HG02973 (cell line): ENCODE measurements around the gene PHKB.
"Not testable (repeated sequence)": the region's sequence is repeated elsewhere in the genome, so short reads cannot be mapped to it uniquely, and the experiment has no call there.

Experiments
- ATAC-seq: cut with Tn5 transposase; IDR thresholded peaks from one replicate; pipeline ENCODE4 v1.9.1; 2021; ENCODE audit warnings: moderate library complexity; ENCODE audit not compliant: unreplicated experiment

Gene PHKB

DNA sequence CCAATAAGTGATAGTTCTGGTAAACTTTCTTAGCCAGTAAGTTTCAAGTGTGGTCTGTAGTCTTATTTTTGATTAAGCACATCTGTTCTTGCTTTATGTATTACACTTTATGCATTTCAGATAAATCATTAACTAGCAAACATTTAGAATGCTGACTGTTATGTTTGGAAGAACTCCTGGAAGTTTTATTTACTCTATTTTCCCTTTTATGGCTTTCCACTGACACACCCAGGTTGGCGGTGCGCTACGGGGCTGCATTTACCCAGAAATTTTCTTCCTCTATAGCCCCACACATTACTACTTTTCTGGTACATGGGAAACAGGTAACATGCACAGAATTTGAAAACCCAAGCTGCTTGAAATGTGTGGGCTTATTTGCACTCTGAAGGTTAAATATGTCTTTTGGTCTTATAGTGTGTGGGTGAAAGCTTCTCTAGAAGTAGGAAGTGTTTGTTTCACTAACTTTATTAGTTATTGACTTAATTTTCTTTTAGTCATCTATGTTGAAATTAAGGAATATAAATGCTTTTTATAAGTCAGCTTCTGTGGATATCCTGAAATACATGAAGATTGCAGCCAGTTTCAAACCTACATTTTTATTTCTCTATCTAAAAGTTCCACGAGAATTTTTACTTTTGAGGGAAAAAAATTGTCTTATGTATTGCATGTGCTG, 203.7 kb downstream of the PHKB start:
- no peak for ATAC-seq

DNA sequence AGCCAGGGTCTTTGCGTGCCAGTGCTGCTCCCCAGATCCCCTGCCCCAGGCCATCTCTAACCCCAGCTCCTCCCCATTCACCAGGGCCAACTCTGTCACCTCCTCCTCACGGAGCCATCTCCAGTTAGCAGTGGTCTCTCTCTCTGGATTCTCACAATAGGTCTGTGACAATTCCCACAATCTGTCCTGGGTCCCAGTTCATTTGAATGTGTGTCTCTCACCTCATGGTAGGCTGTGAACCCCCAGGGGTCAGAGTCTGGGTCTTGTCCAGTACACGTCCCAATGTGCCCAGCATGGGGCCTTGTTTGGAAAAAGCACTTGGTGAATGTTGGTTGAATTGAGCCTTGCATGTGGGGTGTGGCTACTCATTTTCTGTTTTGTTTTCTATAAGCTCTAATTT, 205.3 kb downstream of the PHKB start:
- ATAC-seq: no peak

DNA sequence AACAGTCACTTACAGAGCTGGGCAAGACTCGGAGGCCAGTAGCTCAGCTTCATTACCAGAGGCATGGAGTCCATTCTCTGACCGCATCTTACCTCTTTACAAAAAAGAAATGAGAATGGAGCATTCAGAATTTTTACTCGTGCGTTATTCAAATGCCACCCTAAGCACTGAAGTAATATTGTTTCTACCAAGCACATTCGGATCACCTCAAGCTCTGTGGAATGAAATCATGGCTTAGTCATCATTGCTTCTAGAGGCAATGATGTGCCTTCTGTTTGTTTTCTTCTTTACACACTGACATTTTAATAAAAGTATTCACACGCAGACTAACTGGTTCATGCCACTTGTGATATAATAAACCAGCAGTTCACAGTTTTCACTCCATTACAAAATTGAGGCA, 206.8 kb downstream of the PHKB start:
- ATAC-seq: no peak

DNA sequence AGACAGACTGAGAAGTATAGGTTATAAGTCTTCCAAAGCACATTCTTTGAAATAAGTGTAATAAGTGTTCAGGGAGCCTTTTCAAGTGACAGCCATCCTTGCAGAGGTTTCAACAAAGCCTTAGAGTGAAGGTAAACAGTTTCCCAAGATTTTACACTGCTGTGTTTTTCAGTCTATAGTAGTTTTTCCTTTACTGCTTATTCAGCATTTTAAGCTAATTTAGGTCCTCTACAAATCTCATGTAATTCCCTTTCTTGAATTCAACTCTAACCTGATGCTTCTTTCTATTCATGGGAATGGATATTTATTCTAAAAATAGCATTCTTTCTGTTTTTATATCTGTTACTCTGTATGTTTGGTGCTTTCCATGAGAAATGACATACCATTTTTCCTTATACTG, 211.3 kb downstream of the PHKB start:
- ATAC-seq: no peak

- no peak for ATAC-seq
These were observed 215.6 kb downstream of the PHKB start for GRCh38 chr16:47676635-47677177.

GRCh38 chr16:47681571-47681970, 220.4 kb downstream of the PHKB start:
- not testable (repeated sequence) for ATAC-seq

GRCh38 chr16:47687694-47688093, 226.6 kb downstream of the PHKB start:
- no peak for ATAC-seq

- no peak for ATAC-seq
These were observed 232.1 kb downstream of the PHKB start for GRCh38 chr16:47693226-47693625.

GRCh38 chr16:47694543-47694942, 233.4 kb downstream of the PHKB start:
- ATAC-seq: no peak

- no peak for ATAC-seq
These were observed 234.6 kb downstream of the PHKB start for GRCh38 chr16:47695756-47696155.

DNA sequence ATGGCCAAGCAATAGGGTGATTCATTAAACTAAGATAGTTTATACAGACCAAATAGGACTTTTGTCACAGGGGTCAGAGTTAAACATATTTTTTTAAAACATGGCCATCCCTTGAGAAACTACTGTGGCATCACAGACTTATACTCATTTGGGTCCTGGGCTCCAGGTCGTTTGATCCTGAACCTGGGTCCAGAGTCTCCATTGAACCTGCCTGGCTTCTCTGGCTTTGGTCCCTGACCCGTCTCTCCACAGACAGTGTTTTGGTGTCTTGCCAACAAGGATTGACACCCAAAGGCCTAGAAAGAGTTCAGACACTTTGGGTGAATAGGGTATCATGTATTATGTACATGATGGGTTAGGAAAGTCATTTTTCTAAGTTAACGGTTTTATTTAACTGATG, 236.7 kb downstream of the PHKB start:
- no peak for ATAC-seq

DNA sequence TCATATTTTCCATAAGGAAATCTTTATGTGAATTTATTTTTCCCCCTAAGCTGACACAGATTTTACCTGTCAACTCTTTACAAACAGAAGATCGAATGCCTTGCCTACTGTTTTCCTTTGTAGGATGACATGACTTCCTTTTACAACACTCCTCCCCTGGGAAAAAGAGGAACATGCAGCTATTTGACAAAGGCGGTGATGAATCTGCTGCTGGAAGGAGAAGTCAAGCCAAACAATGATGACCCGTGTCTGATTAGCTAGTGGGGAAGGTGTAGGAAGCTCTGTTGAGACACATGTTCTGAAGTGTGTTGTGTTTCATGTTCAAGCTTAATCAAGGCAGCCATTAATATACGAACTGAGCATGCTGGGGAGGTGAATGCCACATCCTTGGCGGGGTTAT, 238.0 kb downstream of the PHKB start:
- ATAC-seq: no peak

- no peak for ATAC-seq
These were observed 239.9 kb downstream of the PHKB start for GRCh38 chr16:47700857-47701587.

DNA sequence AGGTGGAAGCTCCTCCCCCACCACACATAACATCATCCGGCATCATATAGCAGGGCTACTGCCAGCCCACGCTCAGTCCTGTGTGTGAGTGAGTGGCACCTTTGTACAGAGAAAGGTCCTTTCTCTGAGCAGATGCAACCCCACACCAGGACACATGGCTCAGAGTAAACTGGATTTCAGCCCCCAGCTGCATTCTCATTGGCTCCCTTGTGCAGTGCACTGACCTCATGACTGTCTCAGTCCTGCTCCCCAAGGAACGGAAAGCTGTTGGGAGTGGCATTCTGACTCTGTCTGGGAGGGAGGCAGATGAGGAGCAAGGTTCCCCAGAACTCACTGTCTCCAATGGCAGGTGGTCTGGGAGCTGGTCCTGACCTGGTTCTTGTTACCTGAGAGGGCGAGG, 244.1 kb downstream of the PHKB start:
- ATAC-seq: no peak

DNA sequence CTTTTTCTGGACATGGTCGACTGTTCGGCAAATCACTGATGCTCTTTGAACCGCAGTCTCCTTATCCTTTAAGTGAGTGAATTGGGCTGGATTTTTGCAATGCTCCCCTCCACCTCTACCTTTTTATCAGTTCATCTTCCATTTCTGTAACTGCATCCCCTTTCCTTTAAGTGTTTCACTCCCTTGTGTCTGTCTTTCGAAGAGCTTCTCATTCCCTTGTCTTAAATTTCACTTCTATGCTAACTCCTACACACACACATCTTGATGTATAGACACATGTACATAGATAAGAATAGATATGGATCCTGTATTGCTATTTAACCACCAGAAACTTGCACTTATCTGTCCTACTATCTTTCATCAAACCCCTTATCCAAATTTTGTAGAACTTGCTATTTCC, 250.7 kb downstream of the PHKB start:
- no peak for ATAC-seq

DNA sequence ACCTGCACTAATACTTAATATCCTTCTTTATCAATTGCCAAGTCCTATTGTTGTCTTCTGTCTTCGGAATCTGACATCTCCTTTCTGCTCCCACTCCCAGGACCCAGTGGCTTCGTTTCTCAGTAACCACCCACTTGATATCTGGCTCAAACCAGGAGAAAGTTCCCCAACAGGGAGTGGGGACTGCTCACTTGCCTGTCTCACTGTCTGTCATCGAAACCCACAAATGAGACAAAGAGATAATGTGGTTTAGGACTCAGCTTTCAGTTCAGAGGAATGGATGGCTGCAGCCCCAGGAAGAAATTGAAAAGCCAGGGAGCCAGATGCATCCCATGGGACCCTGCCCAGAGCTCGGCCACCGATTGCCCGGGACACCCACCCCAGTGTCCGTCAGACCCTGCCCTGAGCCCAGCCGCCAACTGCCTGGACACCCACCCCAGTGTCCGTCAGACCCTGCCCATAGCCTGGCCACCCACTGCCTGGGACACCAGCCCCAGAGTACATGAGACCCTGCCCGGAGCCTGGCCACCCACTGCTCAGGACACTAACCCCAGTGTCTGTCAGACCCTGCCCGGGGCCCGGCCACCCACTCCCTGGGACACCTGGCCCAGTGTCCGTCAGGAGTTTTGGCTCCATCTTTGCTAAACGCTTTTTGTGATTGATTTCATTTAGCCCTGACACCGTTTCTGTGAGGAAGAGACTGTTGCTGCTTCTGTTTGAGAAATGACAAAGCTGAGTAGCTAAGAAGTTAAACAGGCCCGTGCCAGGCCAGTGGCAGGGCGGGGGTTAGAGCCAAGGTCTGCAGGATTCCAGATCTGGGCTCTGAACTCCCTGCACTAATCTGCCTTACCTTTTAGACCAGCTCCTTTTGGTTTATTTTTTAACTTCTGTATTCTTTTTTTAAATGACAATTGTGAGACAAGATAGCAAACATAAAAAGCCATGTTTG, 251.4 kb downstream of the PHKB start:
- ATAC-seq: no peak

- no peak for ATAC-seq
These were observed 252.1 kb downstream of the PHKB start for GRCh38 chr16:47713225-47713595.

DNA sequence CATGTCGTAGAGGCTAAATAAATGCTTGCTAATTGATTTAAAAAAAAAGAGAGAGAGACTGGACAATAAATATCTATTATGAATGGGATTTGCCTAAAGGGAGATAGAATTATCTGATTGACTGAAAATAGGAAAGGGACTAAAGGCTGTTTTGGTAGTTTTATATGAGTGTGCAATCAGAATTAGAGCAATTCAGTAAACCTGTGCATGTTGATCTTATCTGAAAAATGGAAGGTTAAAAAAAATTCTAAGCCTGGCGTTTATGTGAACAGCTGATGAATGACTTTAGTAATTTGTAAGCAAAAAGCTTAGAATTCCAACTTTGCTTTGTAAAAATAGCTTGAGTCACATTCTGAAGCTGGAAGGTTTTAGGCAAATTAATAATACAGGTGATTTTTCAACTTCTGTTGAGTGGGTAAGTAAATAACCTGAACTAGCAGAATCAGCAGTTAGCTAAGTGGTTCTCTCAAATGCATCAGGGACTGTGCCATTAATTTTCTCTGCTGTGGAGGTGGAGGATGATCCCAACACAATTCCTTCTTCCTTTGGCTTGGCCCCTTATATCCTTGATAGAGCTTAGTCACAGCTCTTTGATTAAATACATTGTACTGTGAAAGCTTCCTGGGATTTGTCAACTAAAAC, 254.4 kb downstream of the PHKB start:
- no peak for ATAC-seq

DNA sequence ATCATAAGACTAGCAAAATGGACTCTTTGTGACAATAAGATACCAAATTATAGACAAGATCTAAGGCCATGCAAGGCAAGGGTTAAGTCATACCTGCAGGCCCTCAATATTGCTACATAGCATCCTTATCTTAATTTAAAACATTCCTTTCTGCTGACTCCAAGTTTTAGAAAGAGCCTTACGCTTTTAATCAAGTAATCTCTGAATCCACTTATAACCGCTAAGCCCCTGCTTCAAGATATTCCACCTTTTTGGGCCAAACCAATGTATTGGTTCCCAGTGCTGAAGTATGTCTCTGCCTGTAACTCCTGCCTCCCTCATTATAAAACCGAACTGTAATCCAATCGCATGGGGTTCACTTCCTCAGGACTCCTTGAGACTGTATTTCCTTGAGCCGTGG, 255.4 kb downstream of the PHKB start:
- ATAC-seq: no peak

- ATAC-seq: no peak
These were observed 258.6 kb downstream of the PHKB start for GRCh38 chr16:47719713-47720112.
